Ishikawa (cell line): ENCODE measurements around the gene LY6G5C.

Experiments
- CEBPB ChIP-seq: IDR thresholded peaks from 2 replicates; pipeline ENCODE4 v1.6.1; 2012
- CREB1 ChIP-seq: IDR thresholded peaks from 2 replicates; pipeline ENCODE4 v1.6.1; 2012; ENCODE audit warnings: low read depth
- EGR1 ChIP-seq: IDR thresholded peaks from 2 replicates; pipeline ENCODE4 v1.6.1; 2012
- EP300 ChIP-seq: IDR thresholded peaks from 2 replicates; pipeline ENCODE4 v1.6.1; 2012; ENCODE audit warnings: borderline replicate concordance
- MAX ChIP-seq: IDR thresholded peaks from 2 replicates; pipeline ENCODE4 v1.6.1; 2012
- NFIC ChIP-seq: IDR thresholded peaks from 2 replicates; pipeline ENCODE4 v1.6.1; 2012
- RAD21 ChIP-seq: IDR thresholded peaks from 2 replicates; pipeline ENCODE4 v1.6.1; 2012; ENCODE audit warnings: low read depth
- REST ChIP-seq: IDR thresholded peaks from 2 replicates; pipeline ENCODE4 v1.6.1; 2012; ENCODE audit warnings: low read depth, mild to moderate bottlenecking
- TAF1 ChIP-seq: IDR thresholded peaks from 2 replicates; pipeline ENCODE4 v1.6.1; 2012; ENCODE audit warnings: low read depth, mild to moderate bottlenecking
- TCF12 ChIP-seq: IDR thresholded peaks from 2 replicates; pipeline ENCODE4 v1.6.1; 2012; ENCODE audit warnings: low read depth
- TEAD4 ChIP-seq: IDR thresholded peaks from 2 replicates; pipeline ENCODE4 v1.6.1; 2012
- YY1 ChIP-seq: IDR thresholded peaks from 2 replicates; pipeline ENCODE4 v1.6.1; 2012; ENCODE audit warnings: low read depth

- TF ChIP-seq MAX, result no peak
- no peak for TF ChIP-seq EP300
- no peak for TF ChIP-seq TEAD4
- no peak for TF ChIP-seq RAD21
- no peak for TF ChIP-seq REST
- TF ChIP-seq EGR1, result no peak
- no peak for TF ChIP-seq TAF1
- TF ChIP-seq CEBPB, result no peak
- TF ChIP-seq YY1, result no peak
- no peak for TF ChIP-seq TCF12
- no peak for TF ChIP-seq CREB1
- no peak for TF ChIP-seq NFIC
Observed at GRCh38 chr6:31712296-31712695, 31.4 kb upstream of the LY6G5C start.
